Ovary (tissue), 9 donors: Measurements from ENCODE around the gene IDI1. TPM values are rescaled to one million over a fixed set of nuclear protein-coding genes. Genes with fewer than 3 reads are reported as not detected.

Experiments used
- DNase-seq, 5 donors: peaks; one replicate each; pipeline ENCODE4 v3.0.0-alpha.2; 2019 to 2020
- H3K27ac ChIP-seq, 2 donors: fragments of 200-600 bp; one replicate each; pipeline versions ENCODE4 v1.5.1 to v1.8.0; 2019 to 2022
- H3K27me3 ChIP-seq: fragments of 200-600 bp; one replicate; pipeline ENCODE4 v1.8.0; 2022
- H3K36me3 ChIP-seq: fragments of 200-600 bp; sonication (generic); one replicate; pipeline ENCODE4 v1.5.1; 2019
- H3K4me1 ChIP-seq: one replicate; pipeline ENCODE4 v1.8.1; 2013; ENCODE audit warnings: mild to moderate bottlenecking, moderate library complexity; ENCODE audit not compliant: insufficient read depth
- H3K4me3 ChIP-seq: fragments of 200-600 bp; sonication (generic); one replicate; pipeline ENCODE4 v1.5.1; 2017
- H3K9me3 ChIP-seq, 2 donors: fragments of 200-600 bp in 1 of 2; sonication (generic) in 1 of 2; one replicate each; pipeline versions ENCODE4 v1.5.1 to v1.8.1; 2013 to 2019; ENCODE audit warnings: mild to moderate bottlenecking in 1 of 2, moderate library complexity in 1 of 2
- CTCF ChIP-seq, 3 donors: fragments of 450-650 bp in 2 of 3; fragments of 200-600 bp in 1 of 3; IDR thresholded peaks; one replicate each; pipeline versions ENCODE4 v1.5.1 to v1.8.0; 2016 to 2022; ENCODE audit warnings: antibody characterized with exemption in 3 of 3, mild to moderate bottlenecking in 1 of 3
- EP300 ChIP-seq: sonication (generic); formaldehyde crosslinking; IDR thresholded peaks from one replicate; pipeline ENCODE4 v1.6.1; 2017; ENCODE audit warnings: antibody characterized with exemption
- POLR2A ChIP-seq: fragments of 450-650 bp; IDR thresholded peaks from one replicate; pipeline ENCODE4 v1.6.1; 2017; ENCODE audit warnings: antibody characterized with exemption, mild to moderate bottlenecking, moderate library complexity
- WGBS, 3 donors: extraction: QIAGEN DNeasy Blood & Tissue Kit in 1 of 3; methylation state at CpG; one replicate each; pipeline versions ENCODE4 v1.1.5 to v1.1.7; 2013 to 2017; 5-methylcytosine and 5-hydroxymethylcytosine counted together
- intact Hi-C, 4 donors: fragments of 100-400 bp; cut with DNase I; formaldehyde crosslinking; loops; one replicate each; pipeline versions ENCODE4 v1.11.0 to v1.15.1; 2022 to 2023
- polyA plus RNA-seq, 2 donors: library from polyadenylated mRNA; stranded (reverse); fragments of 200-250 nt in 1 of 2; fragments of 350-450 nt in 1 of 2; fragmentation: Illumina TruSeq in 1 of 2; extraction: RNeasy Lipid Tissue Mini Kit (QIAGEN cat#74804) in 1 of 2; gene quantifications; one replicate each; pipeline ENCODE4 v1.2.3, GENCODE V29; 2013 to 2014
- total RNA-seq, 7 donors: library from RNA; depleted of rRNA in 2 of 7; stranded (reverse); fragments of >200 nt in 2 of 7; fragmentation: NEBNext Ultra II Directional in 3 of 7; extraction: Animal tissue kit (Norgen Biotek cat#: 25700) in 3 of 7; gene quantifications; one replicate each; pipeline versions ENCODE4 v1.1.0 to v1.2.4, GENCODE V29; 2016 to 2023
- donor health status: DM: no; HTN: no; CAD: no; lungs with moderate emphysema.
- donor health status: DM: no; HTN: no; CAD: no.
- donor health status: Bipolar disorder and iron deficiency.
- donor health status: DM: yes; HTN: yes; CAD: no.
- donor health status: DM: no; HTN: no; CAD: no.
- donor health status: DM: yes; HTN: yes; CAD: no.

Gene IDI1
- total and polyA plus RNA-seq, 9 donors, result 17.3 to 99.0 (median 24.4) TPM

DNA sequence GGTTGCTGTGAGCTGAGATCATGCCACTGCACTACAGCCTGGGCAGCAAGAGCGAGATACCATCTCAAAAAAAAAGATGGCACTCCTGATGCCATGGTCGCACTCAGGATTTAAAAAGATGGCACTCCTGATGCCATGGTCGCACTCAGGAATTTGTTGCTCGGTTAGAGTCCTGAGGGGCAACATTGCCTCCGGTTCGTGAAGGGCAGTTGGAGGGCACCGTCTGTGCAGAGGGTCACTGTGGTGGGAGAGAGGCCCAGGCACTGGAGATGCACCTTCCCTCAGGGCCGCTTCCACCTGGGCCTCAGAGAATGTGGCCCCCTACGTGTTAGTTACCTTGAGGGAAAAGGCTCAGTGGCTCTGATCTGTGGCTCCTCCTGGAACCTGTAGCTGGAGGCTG, 42.3 kb downstream of the IDI1 start:
- Histone ChIP-seq H3K27me3 (no peaks in the 10 kb centered on the region), H3K4me3 (no peak overlapping the region), H3K36me3 (peaks cover 5% of the 10 kb centered on the region), H3K4me1 (no peaks in the 10 kb centered on the region), H3K9me3 (peaks cover 0 to 6% of the 10 kb centered on the region in 2 donors), H3K27ac (no peak overlapping the region)
- WGBS, 3 donors, result 95 to 97% (median 96%) methylated on average over 9 of the region's 9 CpGs
- no peak for DNase-seq
- no peak for TF ChIP-seq CTCF (IDR thresholded peaks at IDR 0.05)
- TF ChIP-seq EP300, result no peak
- TF ChIP-seq POLR2A, result no peak
- intact Hi-C loops, result no loop called here

DNA sequence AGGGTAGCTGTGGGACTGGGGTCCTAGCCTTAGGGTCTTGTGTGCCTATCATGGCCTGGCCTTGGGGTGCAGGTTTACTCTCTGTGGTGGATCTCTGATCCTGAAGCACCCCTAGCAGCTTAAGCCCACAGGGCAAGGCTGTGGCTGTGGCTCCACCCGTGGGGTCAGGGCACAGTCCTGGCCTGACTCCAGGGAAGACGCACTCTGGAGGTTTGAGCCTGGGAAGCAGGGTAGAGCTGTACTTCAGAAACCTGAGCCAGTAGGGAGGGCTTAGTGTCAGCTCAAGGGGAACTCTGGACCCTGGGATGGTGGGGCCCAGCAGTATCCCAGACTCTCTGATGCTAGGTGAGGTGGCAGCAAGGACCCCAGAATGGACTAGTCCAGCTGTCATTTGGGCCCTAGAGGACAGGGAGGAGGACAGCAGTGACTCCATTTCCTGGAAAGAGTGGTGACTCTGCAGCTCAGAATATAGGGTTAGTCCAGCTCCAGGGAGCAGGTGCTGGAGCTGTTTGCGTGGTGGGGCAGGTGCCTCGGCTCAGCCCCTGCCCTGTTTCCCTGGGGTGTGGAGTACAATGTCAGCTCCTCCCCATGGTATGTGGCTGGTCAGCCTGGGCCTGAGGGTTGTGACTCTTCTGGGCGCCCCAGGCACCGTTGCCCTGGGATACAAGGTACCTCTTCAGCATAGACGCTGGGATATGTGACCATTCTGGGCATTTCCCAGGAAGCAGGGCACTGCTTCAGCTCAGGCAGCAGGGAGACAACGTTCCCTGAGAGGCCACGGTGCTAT, 44.8 kb downstream of the IDI1 start:
- no peaks in the 10 kb centered on the region for H3K4me1 ChIP-seq
- intact Hi-C loops, result no loop called here
- TF ChIP-seq CTCF (IDR thresholded peaks at IDR 0.05) (no peak), EP300 (no peak), POLR2A (no peak)
- peaks cover 0 to 6% of the 10 kb centered on the region in 2 donors for H3K9me3 ChIP-seq
- DNase-seq, result no peak
- H3K36me3 ChIP-seq, result peaks cover 5% of the 10 kb centered on the region
- whole genome bisulfite sequencing, 3 donors, result 97 to 98% (median 98%) methylated on average over 9 of the region's 9 CpGs
- H3K4me3 ChIP-seq, result no peak overlapping the region
- no peaks in the 10 kb centered on the region for H3K27me3 ChIP-seq
- no peak overlapping the region for H3K27ac ChIP-seq

- DNase-seq, result no peak
- Histone ChIP-seq H3K4me1 (no peaks in the 10 kb centered on the region), H3K4me3 (no peak overlapping the region), H3K27ac (no peak overlapping the region), H3K27me3 (no peaks in the 10 kb centered on the region), H3K9me3 (peaks cover 0 to 6% of the 10 kb centered on the region in 2 donors), H3K36me3 (peaks cover 5% of the 10 kb centered on the region)
- intact Hi-C loops, result no loop called here
- WGBS, 3 donors, result 97 to 100% (median 99%) methylated on average over 5 of the region's 5 CpGs
- no peak for TF ChIP-seq EP300
- TF ChIP-seq POLR2A, result no peak
- no peak for TF ChIP-seq CTCF (IDR thresholded peaks at IDR 0.05)
Observed at GRCh38 chr10:1002425-1003006, 46.4 kb downstream of the IDI1 start.

GRCh38 chr10:997266-998022, 51.5 kb downstream of the IDI1 start:
- DNase-seq, result no peak
- intact Hi-C loops, result no loop called here
- WGBS, 3 donors, result 81 to 84% (median 83%) methylated on average over 19 of the region's 19 CpGs
- no peak overlapping the region for H3K27ac ChIP-seq
- no peaks in the 10 kb centered on the region for H3K27me3 ChIP-seq
- TF ChIP-seq POLR2A, result no peak
- no peak for TF ChIP-seq EP300
- TF ChIP-seq CTCF (IDR thresholded peaks at IDR 0.05), result no peak
- no peak overlapping the region for H3K4me3 ChIP-seq
- no peaks in the 10 kb centered on the region for H3K9me3 ChIP-seq
- H3K4me1 ChIP-seq, result no peaks in the 10 kb centered on the region
- H3K36me3 ChIP-seq, result peaks cover 2% of the 10 kb centered on the region
